NCI-H1105 treated with DMSO at 0.1 percent for 48 hours (cell line): ENCODE measurements around the gene PHYKPL.

Experiments
- DNase-seq: peaks from one replicate; lab custom pipeline; 2025; lab: John Stamatoyannopoulos, UW

Gene PHYKPL

DNA sequence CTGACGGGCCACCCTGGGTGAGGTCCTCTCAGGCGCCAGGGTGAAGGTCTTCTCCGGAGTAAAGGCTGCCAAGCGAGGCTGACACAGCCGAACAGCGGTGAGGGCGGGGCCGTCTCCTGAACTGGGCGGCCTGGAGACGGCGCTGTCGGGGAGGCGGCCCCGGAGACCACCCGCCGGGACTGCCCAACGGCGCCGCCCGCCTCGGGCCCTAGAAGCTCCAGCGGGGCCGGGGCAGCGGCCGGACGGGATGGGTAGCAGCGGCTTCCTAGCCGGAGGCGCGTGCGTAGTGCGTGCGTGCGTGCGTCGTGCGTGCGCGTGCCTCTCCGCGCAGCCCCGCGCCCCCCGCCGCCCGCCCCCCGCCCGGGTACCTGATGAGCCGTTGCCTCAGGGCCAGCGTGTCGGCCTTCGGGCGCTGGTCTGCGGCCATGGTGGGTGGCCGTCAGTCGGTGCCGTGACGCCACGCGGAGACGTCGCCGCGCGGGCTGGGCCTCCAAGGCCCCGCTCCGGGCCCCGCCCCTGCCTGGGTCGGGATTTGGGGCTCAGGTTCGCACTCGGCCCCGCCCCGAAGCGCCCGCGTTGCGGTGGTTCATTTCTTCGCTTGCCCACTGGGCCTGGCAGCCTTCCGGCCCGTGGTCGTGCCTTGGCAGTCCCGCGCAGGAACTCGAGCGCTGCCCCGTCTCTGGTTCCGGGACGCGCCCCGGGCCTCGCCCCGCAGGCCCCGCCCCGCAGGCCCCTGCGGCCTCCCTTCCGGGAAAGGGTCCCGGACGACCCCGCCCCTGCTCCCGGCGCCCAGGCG, at the start of gene PHYKPL:
Gene PHYKPL (minus strand): TSS at position 679 of the 796 bp plus-strand sequence. CDS start 252 bp downstream, at position 427.
- DNase-seq = peak; percentile 30

DNA sequence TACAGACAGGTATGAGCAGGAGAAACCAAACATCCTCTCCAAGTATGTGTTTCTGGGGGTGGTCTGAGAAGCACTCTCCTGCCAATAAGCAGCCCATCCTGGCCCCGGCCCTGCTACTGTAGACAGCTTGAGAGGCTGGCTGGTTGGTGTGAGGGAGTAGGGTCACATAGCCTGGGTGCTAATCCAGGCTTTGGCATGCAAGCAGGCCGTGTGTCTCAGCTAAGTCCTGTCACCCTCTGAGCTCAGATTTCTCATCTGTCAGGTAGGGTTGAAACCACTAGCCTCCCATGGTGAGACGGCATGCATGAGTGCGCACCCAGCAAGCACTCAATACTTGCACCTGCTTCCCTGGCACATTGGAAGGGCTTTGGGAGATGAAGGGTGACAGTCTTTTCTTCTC, 49.8 kb upstream of the PHYKPL start:
- DNase-seq = no peak

DNA sequence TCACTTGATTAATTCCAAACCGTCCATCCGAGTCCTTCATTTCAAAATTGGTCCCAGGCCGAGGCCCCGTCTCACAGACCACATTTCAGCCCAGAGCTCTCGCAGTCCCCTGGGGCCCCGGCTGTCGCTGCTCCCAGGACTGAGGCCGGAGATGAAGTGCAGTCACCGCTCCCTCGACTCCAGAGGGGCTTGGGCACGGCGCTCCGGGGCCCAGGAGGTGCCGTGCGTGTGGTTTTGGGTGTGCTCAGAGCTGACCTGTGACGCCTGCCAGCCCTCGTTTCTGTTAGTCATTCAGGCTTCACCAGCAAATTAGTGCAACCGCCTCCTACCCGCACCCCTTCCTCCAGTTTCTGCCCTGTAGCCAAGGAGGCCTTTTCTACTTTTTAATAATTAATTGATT, 48.7 kb upstream of the PHYKPL start:
- DNase-seq = no peak

DNA sequence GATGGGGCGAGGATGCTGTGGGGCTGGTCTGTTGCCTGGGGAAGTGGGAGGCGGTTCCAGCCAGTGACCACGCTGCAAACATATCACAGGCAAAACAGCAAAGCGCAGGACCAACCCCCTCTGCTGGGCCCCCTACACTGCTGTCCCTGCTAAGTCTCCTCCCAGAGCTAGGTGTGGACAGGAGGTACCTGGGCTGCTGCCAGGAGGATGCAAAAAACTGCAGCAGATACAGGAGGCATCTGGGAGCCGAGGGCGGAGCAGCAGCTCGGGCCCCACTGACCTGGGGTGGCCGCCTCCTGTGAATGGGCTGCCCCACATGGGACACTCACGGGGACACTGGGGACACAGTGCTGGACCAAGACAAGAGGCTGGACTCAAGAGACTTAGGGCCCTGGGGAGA, 48.0 kb upstream of the PHYKPL start:
- DNase-seq = no peak

DNA sequence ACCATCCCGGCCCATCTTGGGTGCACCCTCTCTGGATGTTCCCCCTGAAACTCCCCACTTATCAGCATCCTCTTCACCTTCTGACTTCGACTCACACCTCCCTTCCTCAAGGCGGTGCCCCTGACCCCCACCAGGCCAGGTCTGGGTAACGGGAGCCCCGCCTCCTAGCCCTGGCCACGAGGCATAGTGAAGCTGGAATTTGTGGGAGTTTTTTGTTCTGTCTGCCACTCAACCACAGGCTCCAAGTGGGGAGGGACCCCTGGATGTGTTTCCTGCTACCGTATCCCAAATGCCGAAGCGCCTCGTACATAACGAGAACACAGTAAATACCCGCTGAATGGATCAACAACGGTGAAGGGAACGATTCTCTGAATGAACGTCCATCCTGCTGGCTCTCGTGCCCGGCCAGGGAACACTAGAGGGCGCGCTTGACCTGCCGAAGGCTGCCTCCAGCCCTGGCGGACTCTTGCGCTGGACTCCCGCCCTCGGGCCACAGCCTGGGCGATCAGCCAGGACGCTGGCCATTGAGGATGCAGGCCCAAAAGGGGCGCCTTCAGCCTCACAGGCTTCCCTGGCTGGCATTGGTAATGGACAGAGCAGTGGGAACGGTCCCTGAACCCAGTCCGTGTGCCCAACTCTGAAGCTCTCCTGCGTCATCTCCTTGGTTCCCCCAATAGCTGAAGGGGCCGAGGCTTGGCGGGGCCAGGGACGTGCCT, 47.3 kb upstream of the PHYKPL start:
- peak; percentile 22 for DNase-seq

DNA sequence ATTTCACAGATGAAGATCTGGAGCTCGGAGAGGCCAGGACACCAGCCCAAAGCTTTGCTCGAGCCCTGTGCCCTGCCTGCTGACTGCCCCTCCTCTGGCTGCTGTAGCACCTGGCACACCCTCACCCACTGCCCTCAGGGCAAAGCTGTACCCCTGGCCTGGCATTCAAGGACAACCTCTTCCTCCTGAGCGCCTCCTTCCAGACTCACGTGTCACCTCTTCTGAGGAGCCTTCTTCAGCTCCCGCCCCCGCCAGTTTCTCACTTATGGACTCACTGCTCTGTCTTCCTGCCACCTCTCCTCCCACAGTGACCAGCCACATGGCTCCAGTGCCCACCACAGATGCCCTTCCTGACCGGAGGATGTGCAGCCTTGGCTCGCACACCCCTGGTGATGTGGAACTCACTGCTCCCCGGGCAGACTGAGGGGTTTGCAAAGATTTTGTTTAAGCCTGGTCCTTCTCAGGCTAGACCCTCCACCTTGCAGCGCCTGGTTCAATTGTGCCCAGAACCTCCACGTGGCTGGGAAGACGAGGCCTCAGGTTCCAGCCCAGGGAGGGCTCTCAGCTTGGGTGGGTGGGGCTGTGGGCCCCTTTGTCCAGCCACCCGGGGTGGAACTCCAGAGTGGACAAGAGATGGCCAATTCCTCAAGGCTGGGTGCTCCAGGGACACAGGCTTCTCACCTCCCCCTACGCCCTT, 46.6 kb upstream of the PHYKPL start:
- DNase-seq = no peak

DNA sequence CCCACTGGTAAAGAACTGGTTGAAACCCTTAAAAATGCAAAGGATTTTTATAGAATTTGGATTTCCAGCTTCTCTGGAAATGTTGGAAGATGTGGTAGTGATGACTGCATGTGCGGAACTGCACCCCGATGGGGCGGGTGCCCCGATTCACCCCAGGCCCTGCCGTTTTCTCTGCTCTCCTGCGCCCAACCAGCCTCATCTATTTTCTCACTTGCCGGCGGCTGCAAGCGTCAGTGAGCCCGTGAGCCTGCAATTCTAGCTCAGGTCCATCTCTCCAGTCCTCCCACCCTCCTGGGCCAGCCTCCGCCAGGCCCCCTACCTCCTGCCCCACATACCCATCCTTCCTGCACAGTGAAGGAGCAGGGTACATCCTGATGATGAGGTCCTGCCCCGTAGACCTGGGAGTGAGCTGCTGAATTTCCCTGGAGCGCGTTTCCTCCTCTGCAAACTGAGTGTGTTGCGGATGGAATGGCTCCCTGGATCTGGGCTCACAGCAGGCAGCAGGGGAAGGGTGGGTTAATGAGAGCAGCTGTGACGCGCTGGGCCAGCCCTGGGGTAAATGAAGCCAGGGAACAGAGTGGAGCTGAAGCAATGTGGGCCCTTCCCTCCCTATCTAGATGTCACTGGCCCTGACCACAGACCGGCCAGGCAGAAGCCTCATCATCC, 45.9 kb upstream of the PHYKPL start:
- DNase-seq = no peak

DNA sequence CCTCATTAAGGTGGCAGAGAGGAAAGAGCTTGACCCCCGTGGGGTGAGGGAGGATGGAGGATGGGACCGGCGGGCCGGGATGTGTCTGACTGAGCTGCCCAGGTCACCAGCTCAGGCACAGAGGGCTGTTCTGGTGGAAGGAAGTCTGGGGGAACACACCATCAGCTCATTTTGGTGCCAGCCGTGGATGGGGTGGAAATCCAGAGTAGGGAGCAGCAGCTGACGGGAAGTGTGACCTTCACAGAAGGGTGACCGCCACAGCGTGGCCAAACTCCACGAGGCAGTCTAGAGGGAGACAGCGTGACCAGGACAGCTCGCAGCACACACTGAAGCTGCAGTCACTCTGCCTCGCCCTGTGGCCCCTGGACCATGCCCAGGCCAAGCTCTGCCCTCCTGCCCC, 45.3 kb upstream of the PHYKPL start:
- no peak for DNase-seq

DNA sequence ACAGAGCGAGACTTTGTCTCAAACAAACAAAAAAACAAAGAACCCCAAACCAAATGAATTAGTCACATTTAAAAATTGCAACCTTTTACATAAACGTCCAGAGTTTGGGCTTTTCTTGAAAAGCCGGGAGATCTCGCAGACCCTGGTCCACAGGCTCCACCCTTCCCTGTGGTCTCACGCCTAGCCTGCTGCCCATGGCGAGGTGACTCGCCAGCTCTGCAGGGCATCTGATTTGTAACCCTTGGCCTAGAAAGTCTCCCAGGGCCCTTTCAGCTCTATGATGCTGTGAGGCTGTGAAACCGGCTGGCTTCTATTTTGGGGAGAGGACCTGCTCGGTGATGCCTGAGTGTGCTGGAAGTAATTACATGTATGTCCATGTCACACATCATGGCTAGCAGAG, 44.7 kb upstream of the PHYKPL start:
- DNase-seq = no peak

DNA sequence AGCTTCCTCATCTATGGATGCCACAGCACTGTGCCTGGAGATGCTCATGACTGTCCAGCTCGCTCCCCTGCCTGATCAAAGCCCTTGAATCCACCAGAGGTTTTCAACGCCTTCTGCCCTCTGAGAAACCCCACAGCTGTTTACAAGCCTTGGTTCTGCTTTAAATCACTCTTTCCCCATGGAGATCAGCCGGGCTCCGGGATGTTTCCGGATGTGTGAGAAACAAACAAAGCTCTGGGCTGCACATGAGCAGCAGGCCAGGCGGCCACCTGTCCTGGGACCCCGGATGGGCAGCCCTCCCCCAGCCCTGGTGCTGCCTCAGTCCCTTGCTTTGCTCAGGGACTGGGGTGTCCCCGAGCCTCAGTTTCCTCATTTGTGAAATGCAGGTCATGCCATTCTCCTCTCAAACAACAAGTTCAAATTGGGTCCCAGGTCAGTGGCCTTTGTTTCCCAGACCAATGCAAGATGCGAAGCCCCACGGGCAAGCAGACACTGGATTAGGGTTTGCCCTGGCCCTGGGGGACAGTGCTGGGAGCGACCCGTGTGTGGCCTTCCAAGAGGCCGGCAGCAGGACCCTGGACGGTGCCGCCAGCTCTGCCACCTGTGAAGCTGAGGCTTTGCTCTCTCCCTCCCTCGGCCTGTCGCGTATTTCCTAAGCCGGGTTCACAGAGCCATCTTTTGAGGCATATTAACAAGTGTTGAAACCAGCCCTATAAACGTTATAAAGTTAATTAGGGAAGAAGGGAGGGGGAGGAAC, 42.4 kb upstream of the PHYKPL start:
- DNase-seq = no peak

DNA sequence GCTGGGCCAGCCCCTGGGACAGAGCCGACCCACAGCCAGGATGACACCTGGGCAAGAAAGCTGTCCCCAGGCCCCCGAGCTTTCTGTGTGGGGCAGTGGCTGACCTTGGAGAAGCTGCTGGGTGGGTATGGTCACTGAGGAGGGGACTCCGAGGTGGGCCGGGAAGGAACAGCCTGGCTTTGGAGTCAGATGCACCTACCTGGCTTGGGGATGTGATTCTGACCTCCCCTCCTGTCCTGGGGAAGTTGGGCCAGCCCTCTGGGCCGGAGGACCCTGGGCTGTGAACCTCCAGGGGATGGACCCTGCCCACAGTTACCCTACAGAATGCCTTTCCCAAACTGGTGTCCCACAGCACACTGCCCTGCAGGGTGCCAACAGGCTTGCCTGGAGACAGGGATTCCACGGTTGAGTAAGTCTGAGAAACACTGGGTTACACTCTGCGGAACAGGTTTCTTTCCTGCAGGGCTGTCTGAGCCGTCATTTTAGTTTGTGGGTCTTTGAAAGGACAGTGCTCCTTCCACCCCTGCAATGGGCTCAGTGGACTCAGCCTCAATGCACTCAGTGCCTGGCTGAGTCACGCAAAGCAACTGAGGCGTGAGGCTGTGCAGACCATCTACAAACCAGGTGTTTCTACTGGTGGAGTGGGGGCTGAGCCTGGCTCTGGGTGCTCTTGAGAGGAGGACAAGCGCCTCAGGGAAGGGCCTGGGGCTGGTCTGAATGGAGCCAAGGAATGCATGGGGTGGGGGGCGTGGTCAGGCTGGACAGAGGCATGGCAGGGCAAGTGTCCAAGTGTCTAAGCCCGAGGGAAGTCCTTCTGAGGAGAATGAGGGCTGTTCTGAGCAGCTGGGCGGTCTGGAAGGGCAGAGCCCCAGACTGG, 41.3 kb upstream of the PHYKPL start:
- no peak for DNase-seq

DNA sequence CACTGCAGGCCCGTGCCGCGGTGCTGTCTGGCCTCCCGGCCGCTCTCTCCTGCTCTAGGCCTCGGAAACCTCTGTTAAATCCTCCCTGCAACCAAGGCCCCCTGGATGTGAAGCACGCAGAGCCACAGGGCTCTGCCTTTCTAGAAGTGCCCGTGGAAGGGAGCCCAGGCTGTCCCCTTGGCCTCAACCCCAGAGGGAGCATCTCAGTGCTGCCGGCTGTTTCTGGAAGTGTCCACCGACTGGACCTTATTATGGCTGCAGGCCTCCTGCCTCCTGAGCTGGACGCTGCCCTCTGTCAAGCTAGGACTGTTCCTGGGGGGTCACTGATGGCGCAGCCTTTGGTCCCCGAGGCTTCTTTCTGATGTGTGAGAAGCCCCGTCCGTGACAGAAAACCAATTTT, 40.4 kb upstream of the PHYKPL start:
- DNase-seq = no peak

DNA sequence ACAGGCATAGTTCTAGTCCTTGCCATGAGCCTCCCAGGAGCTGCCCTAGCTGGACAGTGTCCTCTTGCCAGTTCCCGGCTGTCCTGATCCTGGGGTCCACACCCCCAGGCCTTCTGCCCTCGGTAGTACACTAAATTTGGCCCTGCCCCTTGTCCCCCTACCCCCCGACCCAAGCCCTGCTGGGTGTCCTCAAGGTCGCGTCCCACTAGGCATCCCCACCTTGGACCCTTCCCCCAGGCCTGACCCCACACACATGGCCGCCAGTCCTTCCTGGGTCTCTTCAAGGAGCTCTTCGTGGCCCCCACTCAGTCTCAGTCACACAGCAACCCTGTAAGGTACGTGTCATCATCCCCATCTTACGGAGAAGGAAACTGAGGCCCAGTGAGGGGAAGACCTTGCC, 40.0 kb upstream of the PHYKPL start:
- no peak for DNase-seq

DNA sequence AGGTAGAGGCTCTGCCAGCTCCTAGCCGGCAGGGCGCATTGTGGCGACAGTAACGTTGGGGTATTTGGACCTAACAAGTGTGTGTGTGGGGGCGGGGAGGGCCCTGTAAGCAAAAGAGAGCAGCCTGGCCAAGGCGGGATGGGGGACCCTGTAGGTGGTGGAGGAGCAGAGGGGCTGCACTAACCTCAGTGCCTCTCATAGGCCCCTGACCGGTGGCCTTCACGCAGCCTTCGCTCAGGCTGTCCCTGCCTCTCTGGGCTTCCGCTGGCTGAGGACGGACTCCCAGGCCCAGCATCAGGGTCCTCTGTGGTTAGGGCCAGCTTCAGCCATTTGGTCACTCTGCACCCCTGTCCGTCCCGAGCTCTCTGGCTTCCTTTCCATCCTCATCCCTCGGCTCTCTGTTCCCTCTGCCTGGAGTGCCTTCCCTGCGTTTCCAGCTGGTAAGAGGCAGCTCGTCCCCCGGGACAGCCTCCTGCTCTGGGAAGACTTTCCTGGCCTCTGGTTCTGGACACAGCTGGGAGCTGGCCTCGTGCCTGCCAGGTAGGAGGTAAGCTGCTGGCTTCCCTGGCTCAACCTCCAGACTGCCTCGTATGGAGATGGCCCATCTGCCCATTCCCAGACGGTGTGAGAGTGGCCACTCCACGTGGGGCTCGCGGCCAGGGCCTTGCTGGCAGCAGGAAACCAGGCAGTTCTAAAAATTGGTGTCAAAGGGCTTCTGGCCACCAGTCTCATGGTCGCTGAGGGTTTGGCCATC, 39.3 kb upstream of the PHYKPL start:
- DNase-seq = no peak

DNA sequence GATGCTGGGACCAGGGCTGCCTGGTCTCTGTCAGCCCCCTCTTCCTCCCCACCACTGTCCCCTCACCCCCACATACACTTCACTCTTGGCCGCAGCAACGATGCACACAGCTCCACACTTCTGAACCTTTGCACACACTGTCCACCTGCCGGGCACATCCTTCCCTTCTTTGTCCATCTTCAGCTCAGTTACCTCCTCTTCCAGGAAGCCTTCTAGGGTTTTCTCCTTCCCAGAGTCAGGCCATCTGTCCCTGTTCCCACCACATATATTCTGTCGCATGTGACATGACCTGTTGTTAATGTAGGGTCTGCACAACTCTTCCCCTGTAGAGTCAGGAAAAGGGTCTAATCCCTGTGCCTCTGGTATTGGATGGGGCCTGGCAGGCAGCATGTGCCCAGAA, 38.6 kb upstream of the PHYKPL start:
- DNase-seq = no peak

DNA sequence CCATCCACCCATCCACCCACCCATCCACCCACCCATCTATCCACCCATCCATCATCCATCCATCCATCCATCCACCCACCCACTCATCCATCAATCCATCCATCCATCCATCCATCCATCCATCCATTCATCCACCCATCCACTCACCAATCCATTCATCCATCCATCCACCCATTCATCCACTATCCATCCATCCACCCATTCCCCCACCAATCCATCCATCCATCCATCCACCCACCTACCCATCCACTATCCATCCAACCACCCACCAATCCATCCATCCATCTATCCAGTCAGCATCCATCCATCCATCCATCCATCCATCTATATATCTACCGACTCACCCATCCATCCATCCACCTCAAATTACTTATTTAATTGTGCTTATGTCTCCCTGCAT, 36.9 kb upstream of the PHYKPL start:
- no peak for DNase-seq

DNA sequence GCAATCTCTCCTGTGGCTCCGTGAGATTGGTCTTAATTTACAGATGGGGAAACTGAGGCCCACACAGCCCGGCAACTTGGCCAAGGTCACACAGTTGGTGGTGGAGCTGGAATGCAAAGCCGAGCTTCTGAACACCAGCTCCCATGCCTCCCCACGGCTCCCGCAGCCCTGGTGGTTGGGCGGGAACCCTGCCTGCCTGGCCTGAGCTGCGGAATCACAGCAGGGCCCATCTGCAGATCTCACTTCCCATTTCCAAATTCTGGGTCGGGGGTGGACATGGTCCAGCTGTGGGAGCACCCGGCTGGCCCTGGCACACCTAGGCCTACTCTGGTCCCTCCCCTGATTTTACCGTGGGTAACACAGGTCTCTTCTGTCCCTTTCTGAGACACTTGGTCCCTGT, 35.3 kb upstream of the PHYKPL start:
- DNase-seq = no peak

DNA sequence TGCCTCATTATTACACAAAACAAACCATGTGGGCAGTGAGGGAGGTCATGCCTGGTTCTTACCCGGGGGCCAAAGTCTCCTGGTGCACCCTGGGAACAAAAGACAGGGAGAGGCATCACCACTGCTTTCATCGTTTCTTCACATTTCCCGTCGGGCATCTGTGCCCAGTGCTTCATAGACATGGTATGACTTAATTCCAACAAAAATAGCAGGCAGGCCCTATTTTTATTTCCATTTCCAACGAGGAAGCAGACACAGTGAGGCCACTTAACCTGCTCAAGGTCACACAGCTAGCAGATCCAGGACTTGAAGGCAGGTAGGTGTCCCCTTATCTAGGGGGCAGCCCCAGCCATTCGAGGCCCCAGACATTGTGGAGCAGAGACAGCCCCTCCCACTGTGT, 34.6 kb upstream of the PHYKPL start:
- no peak for DNase-seq

DNA sequence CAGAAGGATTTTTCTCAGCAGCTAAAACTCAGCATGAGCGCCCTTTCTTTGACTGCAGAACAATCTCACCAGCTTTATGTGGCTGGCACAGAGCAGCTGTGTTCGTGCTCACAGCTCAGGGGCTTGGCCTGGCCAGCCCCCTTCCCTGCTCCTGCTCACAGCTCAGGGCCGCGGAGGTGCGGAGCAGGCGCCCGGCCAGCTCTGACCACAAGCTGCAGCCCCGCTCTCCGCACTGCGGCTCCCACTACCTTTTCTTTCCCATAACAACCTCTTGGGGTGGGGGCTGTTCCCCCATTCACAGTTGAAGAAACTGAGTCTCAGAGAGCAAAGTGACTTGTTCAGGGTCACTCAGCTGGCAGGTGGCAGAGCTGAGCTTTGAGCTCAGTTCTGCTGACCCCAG, 34.0 kb upstream of the PHYKPL start:
- DNase-seq = no peak

DNA sequence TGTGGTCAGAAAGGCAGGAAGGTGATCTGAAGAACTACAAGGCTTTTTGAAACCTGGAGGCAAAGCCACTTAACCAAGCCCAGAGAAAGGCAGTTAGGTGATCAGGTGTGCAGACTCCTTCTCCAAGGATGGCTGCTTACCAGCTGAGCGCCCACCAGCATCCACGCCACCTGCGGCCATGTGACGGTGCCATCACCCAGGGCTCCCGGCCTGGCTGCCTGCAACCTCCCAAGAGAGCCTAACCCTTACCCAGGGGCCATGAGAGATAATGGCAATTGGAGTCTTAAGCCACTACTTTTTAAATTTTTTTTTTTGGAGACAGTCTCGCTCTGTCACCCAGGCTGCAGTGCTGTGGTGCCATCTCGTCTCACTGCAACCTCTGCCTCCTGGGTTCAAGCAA, 33.1 kb upstream of the PHYKPL start:
- DNase-seq = no peak
